ENCODE results near the gene ABHD16A. TPM values are rescaled to one million over a fixed set of nuclear protein-coding genes. Genes with fewer than 3 reads are reported as not detected.

The ABHD16A gene
- total and polyA plus RNA-seq, 7 donors, result 26.6 to 56.6 (median 34.4) TPM

- H3K4me1 ChIP-seq, result no peaks in the 10 kb centered on the region
- TF ChIP-seq, protein P1, sequence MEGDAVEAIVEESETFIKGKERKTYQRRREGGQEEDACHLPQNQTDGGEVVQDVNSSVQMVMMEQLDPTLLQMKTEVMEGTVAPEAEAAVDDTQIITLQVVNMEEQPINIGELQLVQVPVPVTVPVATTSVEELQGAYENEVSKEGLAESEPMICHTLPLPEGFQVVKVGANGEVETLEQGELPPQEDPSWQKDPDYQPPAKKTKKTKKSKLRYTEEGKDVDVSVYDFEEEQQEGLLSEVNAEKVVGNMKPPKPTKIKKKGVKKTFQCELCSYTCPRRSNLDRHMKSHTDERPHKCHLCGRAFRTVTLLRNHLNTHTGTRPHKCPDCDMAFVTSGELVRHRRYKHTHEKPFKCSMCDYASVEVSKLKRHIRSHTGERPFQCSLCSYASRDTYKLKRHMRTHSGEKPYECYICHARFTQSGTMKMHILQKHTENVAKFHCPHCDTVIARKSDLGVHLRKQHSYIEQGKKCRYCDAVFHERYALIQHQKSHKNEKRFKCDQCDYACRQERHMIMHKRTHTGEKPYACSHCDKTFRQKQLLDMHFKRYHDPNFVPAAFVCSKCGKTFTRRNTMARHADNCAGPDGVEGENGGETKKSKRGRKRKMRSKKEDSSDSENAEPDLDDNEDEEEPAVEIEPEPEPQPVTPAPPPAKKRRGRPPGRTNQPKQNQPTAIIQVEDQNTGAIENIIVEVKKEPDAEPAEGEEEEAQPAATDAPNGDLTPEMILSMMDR (IDR thresholded peaks at IDR 0.05), result no peak
- H3K4me3 ChIP-seq, result no peak overlapping the region
- intact Hi-C loops (cut with DNase I), result no loop called here
- H3K27ac ChIP-seq, result no peak overlapping the region
- H3K27me3 ChIP-seq (ENCODE audit: insufficient read depth in 3 of 3, low read length in 2 of 3), result no peaks in the 10 kb centered on the region
- peak in 2 of 4 donors; percentile 14 to 31 for ATAC-seq
- WGBS, 3 donors, result 80 to 83% (median 83%) methylated on average over 17 of the region's 17 CpGs
- H3K36me3 ChIP-seq (ENCODE audit: insufficient read depth in 1 of 2, low read depth in 1 of 2), result peaks cover 35 to 100% of the 10 kb centered on the region in 2 donors
- no peak for DNase-seq
- no peaks in the 10 kb centered on the region for H3K9me3 ChIP-seq
Observed at GRCh38 chr6:31643818-31644454, 59.2 kb downstream of the ABHD16A start.

DNA sequence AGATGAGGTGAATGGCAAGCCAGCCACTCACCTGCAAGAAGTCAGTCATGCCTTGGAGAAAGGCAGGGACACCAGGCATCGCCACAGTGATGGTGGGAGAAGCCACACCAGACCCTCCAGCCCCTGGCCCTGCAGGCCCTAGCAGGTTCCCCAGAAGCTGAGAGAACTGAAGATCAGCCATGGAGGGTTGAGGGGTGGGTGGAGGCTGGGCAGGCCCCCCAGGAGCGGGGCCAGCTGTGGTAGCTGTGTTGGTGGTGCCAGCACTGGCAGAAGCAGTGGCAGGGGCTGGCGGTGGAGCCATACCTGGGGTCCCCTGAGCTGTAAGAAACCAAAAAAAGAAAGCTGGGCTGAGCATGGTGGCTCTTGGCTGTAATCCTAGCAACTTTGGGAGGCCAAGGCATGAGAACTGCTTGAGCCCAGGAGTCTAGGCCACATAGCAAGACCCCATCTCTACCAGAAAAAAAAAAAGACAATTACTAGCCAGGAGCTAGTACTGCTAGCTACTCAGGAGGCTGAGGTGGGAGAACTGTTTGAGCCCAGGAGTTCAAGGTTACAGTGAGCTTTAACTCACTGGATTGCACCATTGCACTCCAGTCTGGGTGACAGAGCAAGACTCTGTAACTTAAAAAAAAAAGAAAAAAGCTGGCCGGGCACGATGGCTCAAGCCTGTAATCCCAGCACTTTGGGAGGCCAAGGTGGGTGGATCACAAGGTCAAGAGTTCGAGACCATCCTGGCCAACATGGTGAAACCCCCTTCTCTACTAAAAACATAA, 60.1 kb downstream of the ABHD16A start:
- ATAC-seq (no peak), DNase-seq (no peak)
- Histone ChIP-seq H3K4me3 (no peak overlapping the region), H3K4me1 (peaks cover 4% of the 10 kb centered on the region), H3K9me3 (no peaks in the 10 kb centered on the region), H3K36me3 (ENCODE audit: insufficient read depth in 1 of 2, low read depth in 1 of 2) (peaks cover 32 to 100% of the 10 kb centered on the region in 2 donors), H3K27me3 (ENCODE audit: insufficient read depth in 3 of 3, low read length in 2 of 3) (no peaks in the 10 kb centered on the region), H3K27ac (no peak overlapping the region)
- intact Hi-C loops (cut with DNase I), result no loop called here
- WGBS, 3 donors, result 81 to 89% (median 81%) methylated on average over 6 of the region's 6 CpGs
- TF ChIP-seq, protein P1 (IDR thresholded peaks at IDR 0.05), result no peak

- Histone ChIP-seq H3K27ac (no peak overlapping the region), H3K36me3 (ENCODE audit: insufficient read depth in 1 of 2, low read depth in 1 of 2) (peaks cover 26 to 100% of the 10 kb centered on the region in 2 donors), H3K27me3 (ENCODE audit: insufficient read depth in 3 of 3, low read length in 2 of 3) (no peaks in the 10 kb centered on the region), H3K9me3 (no peaks in the 10 kb centered on the region), H3K4me3 (no peak overlapping the region), H3K4me1 (peaks cover 6% of the 10 kb centered on the region)
- ATAC-seq, result no peak
- TF ChIP-seq, protein P1 (IDR thresholded peaks at IDR 0.05), result no peak
- intact Hi-C loops (cut with DNase I), result no loop called here
- 85 to 90% (median 86%) methylated on average over 4 of the region's 4 CpGs for WGBS, 3 donors
- no peak for DNase-seq
Observed at GRCh38 chr6:31641370-31641769, 61.8 kb downstream of the ABHD16A start.

- no peaks in the 10 kb centered on the region for H3K9me3 ChIP-seq
- no peak overlapping the region for H3K27ac ChIP-seq
- intact Hi-C loops (cut with DNase I), result no loop called here
- DNase-seq, result no peak
- ATAC-seq, result no peak
- WGBS, 3 donors, result 92 to 93% (median 93%) methylated on average over 6 of the region's 6 CpGs
- H3K36me3 ChIP-seq (ENCODE audit: insufficient read depth in 1 of 2, low read depth in 1 of 2), result peaks cover 27 to 100% of the 10 kb centered on the region in 2 donors
- TF ChIP-seq, protein P1 (IDR thresholded peaks at IDR 0.05), result no peak
- H3K4me1 ChIP-seq, result peaks cover 6% of the 10 kb centered on the region
- no peaks in the 10 kb centered on the region for H3K27me3 ChIP-seq (ENCODE audit: insufficient read depth in 3 of 3, low read length in 2 of 3)
- H3K4me3 ChIP-seq, result no peak overlapping the region
Observed at GRCh38 chr6:31640612-31641011, 62.5 kb downstream of the ABHD16A start.
